Testis (tissue), 2 donors: ENCODE data around the gene ALG8.
"Not testable (repeated sequence)": the region's sequence is repeated elsewhere in the genome, so short reads cannot be mapped to it uniquely, and the experiment has no call there.

ENCODE experiments used
- POLR2A ChIP-seq: fragments of 450-650 bp; IDR thresholded peaks from one replicate; pipeline ENCODE4 v1.6.1; 2017; ENCODE audit warnings: antibody characterized with exemption, mild to moderate bottlenecking, moderate library complexity
- TF ChIP-seq, protein P1 (sequence below), 3 experiments: fragments of 450-650 bp in 2 of 3; fragments of 200-600 bp in 1 of 3; sonication (generic) in 1 of 3; IDR thresholded peaks; one replicate each; pipeline ENCODE4 v1.5.1; 2016 to 2019; ENCODE audit warnings: antibody characterized with exemption in 3 of 3, mild to moderate bottlenecking in 2 of 3, moderate library complexity in 1 of 3

GRCh38 chr11:78086521-78087074 lies 52.8 kb downstream of the ALG8 start:
- TF ChIP-seq, protein P1, sequence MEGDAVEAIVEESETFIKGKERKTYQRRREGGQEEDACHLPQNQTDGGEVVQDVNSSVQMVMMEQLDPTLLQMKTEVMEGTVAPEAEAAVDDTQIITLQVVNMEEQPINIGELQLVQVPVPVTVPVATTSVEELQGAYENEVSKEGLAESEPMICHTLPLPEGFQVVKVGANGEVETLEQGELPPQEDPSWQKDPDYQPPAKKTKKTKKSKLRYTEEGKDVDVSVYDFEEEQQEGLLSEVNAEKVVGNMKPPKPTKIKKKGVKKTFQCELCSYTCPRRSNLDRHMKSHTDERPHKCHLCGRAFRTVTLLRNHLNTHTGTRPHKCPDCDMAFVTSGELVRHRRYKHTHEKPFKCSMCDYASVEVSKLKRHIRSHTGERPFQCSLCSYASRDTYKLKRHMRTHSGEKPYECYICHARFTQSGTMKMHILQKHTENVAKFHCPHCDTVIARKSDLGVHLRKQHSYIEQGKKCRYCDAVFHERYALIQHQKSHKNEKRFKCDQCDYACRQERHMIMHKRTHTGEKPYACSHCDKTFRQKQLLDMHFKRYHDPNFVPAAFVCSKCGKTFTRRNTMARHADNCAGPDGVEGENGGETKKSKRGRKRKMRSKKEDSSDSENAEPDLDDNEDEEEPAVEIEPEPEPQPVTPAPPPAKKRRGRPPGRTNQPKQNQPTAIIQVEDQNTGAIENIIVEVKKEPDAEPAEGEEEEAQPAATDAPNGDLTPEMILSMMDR (IDR thresholded peaks at IDR 0.05), result not testable (repeated sequence)
- TF ChIP-seq POLR2A, result not testable (repeated sequence)
